K562 (cell line): ENCODE results near the gene NF2. TPM values are rescaled to one million over a fixed set of nuclear protein-coding genes. Genes with fewer than 3 reads are reported as not detected.
A peak's percentile ranks its signal among the peaks of the same experiment; 100 is the strongest.

Source experiments
- ATAC-seq: fragments of 200-7000 bp; cut with Tn5 transposase; 3 replicates; pipeline ENCODE4 v1.9.1; 2020; ENCODE audit warnings: moderate library complexity
- BruUV-seq: library from RNA; stranded (reverse); fragments of 400-500 nt; replicated peaks from 2 replicates; lab custom pipeline; 2021; lab: Mats Ljungman, UMichigan
- CTCF ChIA-PET: fragments of 300-600 bp; formaldehyde crosslinking; extraction: SDS; loops from one replicate; lab custom pipeline; 2021; ENCODE audit warnings: low intra/inter-chr PET ratio; lab: Yijun Ruan, JAX
- POLR2A ChIA-PET: fragments of 300-600, 350-650 bp; sonication (Branson Sonifier 250); formaldehyde crosslinking; extraction: SDS; loops from one replicate; lab custom pipeline; 2021; ENCODE audit warnings: antibody characterized with exemption, inconsistent platforms; lab: Yijun Ruan, JAX
- DNase-seq, 4 experiments: peaks; one replicate each; pipeline versions ENCODE4 v3.0.0 to v3.0.0-alpha.2; 2011 to 2018; ENCODE audit warnings: low spot score in 3 of 4, mixed read lengths in 3 of 4; ENCODE audit errors: extremely low read depth in 1 of 4
- FAIRE-seq: peaks from 2 replicates; lab custom pipeline; 2011; peaks lifted over from hg19 to GRCh38; lab: Jason Lieb, UNC
- H2AFZ ChIP-seq: 2 replicates; pipeline ENCODE4 v1.6.0; 2011; ENCODE audit warnings: low read depth, low read length, control low read depth, inconsistent platforms
- H3K27ac ChIP-seq: fragments of 200-600 bp; 3 replicates; pipeline ENCODE4 v1.8.0; 2011; ENCODE audit warnings: low read depth, mild to moderate bottlenecking, control low read depth, inconsistent platforms, low read length, moderate library complexity, mixed read lengths; ENCODE audit errors: extremely low read depth
- H3K27me3 ChIP-seq, 2 experiments: fragments of 300-600 bp in 1 of 2; 2 replicates in 1 of 2; 3 replicates in 1 of 2; pipeline versions ENCODE4 v1.6.0 to v1.8.0; 2011; ENCODE audit warnings: inconsistent platforms in 2 of 2, low read length in 2 of 2, mild to moderate bottlenecking in 1 of 2, mixed read lengths in 1 of 2, moderate library complexity in 1 of 2; ENCODE audit not compliant: control insufficient read depth in 2 of 2, insufficient read depth in 2 of 2
- H3K36me3 ChIP-seq: fragments of 300-600 bp; 3 replicates; pipeline ENCODE4 v1.8.0; 2011; ENCODE audit warnings: mild to moderate bottlenecking, low read length, inconsistent platforms; ENCODE audit not compliant: control insufficient read depth, insufficient read depth
- H3K4me1 ChIP-seq, 2 experiments: fragments of 200-600 bp in 1 of 2; replicated peaks in 1 of 2; 2 replicates in 1 of 2; 3 replicates in 1 of 2; pipeline versions ENCODE4 v1.5.1 to v1.8.0; 2011; ENCODE audit warnings: inconsistent platforms in 2 of 2, low read length in 2 of 2, mild to moderate bottlenecking in 1 of 2, mixed read lengths in 1 of 2, moderate library complexity in 1 of 2; ENCODE audit not compliant: control insufficient read depth in 2 of 2, insufficient read depth in 2 of 2
- H3K4me2 ChIP-seq: 2 replicates; pipeline ENCODE4 v1.6.1; 2011; ENCODE audit warnings: low read length, control low read depth, inconsistent platforms, mixed read lengths; ENCODE audit not compliant: insufficient read depth
- H3K4me3 ChIP-seq: fragments of 200-600 bp; sonication (generic), shearing (Covaris generic); 2 replicates; pipeline ENCODE4 v1.5.1; 2016; ENCODE audit warnings: control low read depth, inconsistent platforms
- H3K79me2 ChIP-seq: fragments of 200-600 bp; 3 replicates; pipeline ENCODE4 v1.8.0; 2011; ENCODE audit warnings: low read length, inconsistent platforms; ENCODE audit not compliant: control insufficient read depth, insufficient read depth
- H3K9ac ChIP-seq, 2 experiments: 2 replicates each; pipeline versions ENCODE4 v1.6.0 to v1.6.1; 2011; ENCODE audit warnings: low read depth in 2 of 2, low read length in 2 of 2, control low read depth in 1 of 2, inconsistent platforms in 1 of 2, mild to moderate bottlenecking in 1 of 2, mixed read lengths in 1 of 2; ENCODE audit not compliant: insufficient read depth in 1 of 2
- H3K9me1 ChIP-seq: one replicate; pipeline ENCODE4 v1.6.0; 2011; ENCODE audit warnings: inconsistent platforms, mild to moderate bottlenecking, low read length, moderate library complexity; ENCODE audit not compliant: control insufficient read depth, insufficient read depth
- H3K9me3 ChIP-seq: replicated peaks from 2 replicates; pipeline ENCODE4 v1.5.1; 2011; ENCODE audit warnings: low read depth, low read length, inconsistent platforms; ENCODE audit not compliant: control insufficient read depth, insufficient read depth
- H4K20me1 ChIP-seq: replicated peaks from 2 replicates; pipeline ENCODE4 v1.6.1; 2011; ENCODE audit warnings: low read length, inconsistent platforms, mixed read lengths; ENCODE audit not compliant: control insufficient read depth, insufficient read depth
- HDAC6 ChIP-seq: IDR thresholded peaks from 2 replicates; pipeline ENCODE4 v1.6.1; 2012; ENCODE audit warnings: low read depth, mild to moderate bottlenecking, control low read depth, inconsistent platforms, low read length, moderate library complexity
- POLR3A ChIP-seq: IDR thresholded peaks from 2 replicates; pipeline ENCODE4 v1.6.1; 2011; ENCODE audit warnings: borderline replicate concordance, mild to moderate bottlenecking, moderate library complexity; ENCODE audit not compliant: insufficient read length, insufficient read depth; ENCODE audit errors: extremely low read depth
- SIN3A ChIP-seq, 2 experiments: fragments of 150-350 bp in 1 of 2; IDR thresholded peaks; 2 replicates each; pipeline ENCODE4 v1.6.1; 2011 to 2016; ENCODE audit warnings: borderline replicate concordance in 2 of 2, low read depth in 2 of 2, low read length in 2 of 2, mild to moderate bottlenecking in 2 of 2, moderate library complexity in 2 of 2; ENCODE audit not compliant: control insufficient read depth in 1 of 2
- ZFX ChIP-seq: sonication (generic); formaldehyde crosslinking; IDR thresholded peaks from 2 replicates; pipeline ENCODE4 v1.8.0; 2022; ENCODE audit warnings: mild to moderate bottlenecking, missing genetic modification reagents, moderate library complexity
- ZNF133 ChIP-seq: fragments of 250-450 bp; sonication (Bioruptor Pico); IDR thresholded peaks from 2 replicates; pipeline ENCODE4 v1.4.0; 2020; ENCODE audit warnings: mild to moderate bottlenecking
- WGBS: fragments of 100-300 bp; shearing (Covaris generic); methylation state at CpG from one replicate; pipeline ENCODE4 v1.1.6; 2016; ENCODE audit warnings: low coverage, mixed read lengths; ENCODE audit not compliant: insufficient coverage; ENCODE audit errors: missing lambda C conversion rate; 5-methylcytosine and 5-hydroxymethylcytosine counted together
- in situ Hi-C: fragments of 300-500 bp; cut with MboI; formaldehyde crosslinking; loops from 4 replicates; pipeline ENCODE4 v1.15.0; 2018; ENCODE audit warnings: inconsistent platforms, mixed read lengths
- intact Hi-C: fragments of 100-400 bp; cut with micrococcal nuclease; formaldehyde crosslinking; loops from 2 replicates; pipeline ENCODE4 v1.14.2; 2022
- polyA plus RNA-seq, 8 experiments: library from polyadenylated mRNA; depleted of rRNA in 4 of 8; stranded (reverse) in 5 of 8; unstranded in 3 of 8; fragments of >200 nt; fragmentation: Nextera tagmentation in 2 of 8; fragmentation: Illumina TruSeq in 1 of 8; extraction: Ambion mirVana in 2 of 8; extraction: Trizol in 1 of 8; gene quantifications; 2 replicates each; pipeline versions ENCODE4 v1.2.1 to v1.2.3, GENCODE V29; 2011 to 2014; ENCODE audit warnings: inconsistent platforms in 1 of 8, missing spikeins in 1 of 8
- total RNA-seq, 7 experiments: library from RNA; depleted of rRNA in 6 of 7; stranded (reverse); fragments of >200 nt in 6 of 7; fragmentation: Illumina TruSeq in 2 of 7; extraction: Trizol in 2 of 7; gene quantifications; 2 replicates each; pipeline versions ENCODE4 v1.2.1 to v1.2.3, GENCODE V29; 2011 to 2021; ENCODE audit warnings: low replicate concordance in 1 of 7
- TF ChIP-seq, protein P1 (sequence below): sonication (generic); formaldehyde crosslinking; IDR thresholded peaks from 2 replicates; pipeline ENCODE4 v1.8.0; 2022; ENCODE audit warnings: missing genetic modification reagents, mild to moderate bottlenecking, moderate library complexity, borderline replicate concordance
- TF ChIP-seq, protein P2 (sequence below): sonication (generic); formaldehyde crosslinking; IDR thresholded peaks from 2 replicates; pipeline ENCODE4 v1.8.0; 2023; ENCODE audit warnings: missing genetic modification reagents, mild to moderate bottlenecking, borderline replicate concordance

The NF2 gene
- total and polyA plus RNA-seq, 9 of the 15 experiments (the other 6 are each of a cell fraction or from before 2014, with no cell fraction given) = 2.2 to 32.5 (median 15.2) TPM

DNA sequence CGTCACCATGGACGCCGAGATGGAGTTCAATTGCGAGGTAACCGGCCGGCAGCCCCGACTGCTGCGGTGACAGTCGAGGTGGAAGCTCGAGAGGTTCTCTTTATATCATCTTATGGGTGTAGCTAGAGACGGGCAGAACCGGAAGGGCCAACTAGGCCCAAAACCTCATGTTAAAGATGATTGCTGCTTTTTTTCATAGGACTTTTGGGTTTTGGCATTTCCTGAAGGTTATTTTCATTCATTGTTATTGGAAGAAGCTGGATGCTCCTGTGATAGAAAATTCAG, 585 bp downstream of the NF2 start:
- FAIRE-seq = peak; percentile 75
- H3K9me3 ChIP-seq = no peaks in the 10 kb centered on the region
- no peaks in the 10 kb centered on the region for H3K27me3 ChIP-seq
- H4K20me1 ChIP-seq = no peaks in the 10 kb centered on the region
- H3K9me1 ChIP-seq = no peaks in the 10 kb centered on the region
- 0% methylated on average over 7 of the region's 12 CpGs for WGBS
- in situ Hi-C loops = no loop called here
- peak overlapping the region; percentile 84 for H3K27ac ChIP-seq
- POLR2A ChIA-PET = interaction anchor here (0.6 to 1.9 kb wide), 3 partner anchors 11 to 277 kb away, joined by 3 to 7 read pairs (median 4); no protein-coding TSS in a partner anchor
- peaks cover 49% of the 10 kb centered on the region for H3K79me2 ChIP-seq
- BruUV-seq = no TSS peak
- no peak for DNase-seq
- ATAC-seq = no peak
- H3K36me3 ChIP-seq = peaks cover 23% of the 10 kb centered on the region; the same call in 1 of the 3 replicates
- peak overlapping the region; percentile 74 for H2AFZ ChIP-seq
- H3K4me3 ChIP-seq = peak overlapping the region; percentile 86
- peaks cover 5 to 15% of the 10 kb centered on the region in 2 experiments; a peak in 2 of 5 replicates for H3K4me1 ChIP-seq
- no peak for TF ChIP-seq ZNF133 (CRISPR knock-in tag)
- TF ChIP-seq, protein P1, sequence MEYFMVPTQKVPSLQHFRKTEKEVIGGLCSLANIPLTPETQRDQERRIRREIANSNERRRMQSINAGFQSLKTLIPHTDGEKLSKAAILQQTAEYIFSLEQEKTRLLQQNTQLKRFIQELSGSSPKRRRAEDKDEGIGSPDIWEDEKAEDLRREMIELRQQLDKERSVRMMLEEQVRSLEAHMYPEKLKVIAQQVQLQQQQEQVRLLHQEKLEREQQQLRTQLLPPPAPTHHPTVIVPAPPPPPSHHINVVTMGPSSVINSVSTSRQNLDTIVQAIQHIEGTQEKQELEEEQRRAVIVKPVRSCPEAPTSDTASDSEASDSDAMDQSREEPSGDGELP (CRISPR knock-in tag) = no peak
- no peak for TF ChIP-seq POLR3A
- TF ChIP-seq, protein P2, sequence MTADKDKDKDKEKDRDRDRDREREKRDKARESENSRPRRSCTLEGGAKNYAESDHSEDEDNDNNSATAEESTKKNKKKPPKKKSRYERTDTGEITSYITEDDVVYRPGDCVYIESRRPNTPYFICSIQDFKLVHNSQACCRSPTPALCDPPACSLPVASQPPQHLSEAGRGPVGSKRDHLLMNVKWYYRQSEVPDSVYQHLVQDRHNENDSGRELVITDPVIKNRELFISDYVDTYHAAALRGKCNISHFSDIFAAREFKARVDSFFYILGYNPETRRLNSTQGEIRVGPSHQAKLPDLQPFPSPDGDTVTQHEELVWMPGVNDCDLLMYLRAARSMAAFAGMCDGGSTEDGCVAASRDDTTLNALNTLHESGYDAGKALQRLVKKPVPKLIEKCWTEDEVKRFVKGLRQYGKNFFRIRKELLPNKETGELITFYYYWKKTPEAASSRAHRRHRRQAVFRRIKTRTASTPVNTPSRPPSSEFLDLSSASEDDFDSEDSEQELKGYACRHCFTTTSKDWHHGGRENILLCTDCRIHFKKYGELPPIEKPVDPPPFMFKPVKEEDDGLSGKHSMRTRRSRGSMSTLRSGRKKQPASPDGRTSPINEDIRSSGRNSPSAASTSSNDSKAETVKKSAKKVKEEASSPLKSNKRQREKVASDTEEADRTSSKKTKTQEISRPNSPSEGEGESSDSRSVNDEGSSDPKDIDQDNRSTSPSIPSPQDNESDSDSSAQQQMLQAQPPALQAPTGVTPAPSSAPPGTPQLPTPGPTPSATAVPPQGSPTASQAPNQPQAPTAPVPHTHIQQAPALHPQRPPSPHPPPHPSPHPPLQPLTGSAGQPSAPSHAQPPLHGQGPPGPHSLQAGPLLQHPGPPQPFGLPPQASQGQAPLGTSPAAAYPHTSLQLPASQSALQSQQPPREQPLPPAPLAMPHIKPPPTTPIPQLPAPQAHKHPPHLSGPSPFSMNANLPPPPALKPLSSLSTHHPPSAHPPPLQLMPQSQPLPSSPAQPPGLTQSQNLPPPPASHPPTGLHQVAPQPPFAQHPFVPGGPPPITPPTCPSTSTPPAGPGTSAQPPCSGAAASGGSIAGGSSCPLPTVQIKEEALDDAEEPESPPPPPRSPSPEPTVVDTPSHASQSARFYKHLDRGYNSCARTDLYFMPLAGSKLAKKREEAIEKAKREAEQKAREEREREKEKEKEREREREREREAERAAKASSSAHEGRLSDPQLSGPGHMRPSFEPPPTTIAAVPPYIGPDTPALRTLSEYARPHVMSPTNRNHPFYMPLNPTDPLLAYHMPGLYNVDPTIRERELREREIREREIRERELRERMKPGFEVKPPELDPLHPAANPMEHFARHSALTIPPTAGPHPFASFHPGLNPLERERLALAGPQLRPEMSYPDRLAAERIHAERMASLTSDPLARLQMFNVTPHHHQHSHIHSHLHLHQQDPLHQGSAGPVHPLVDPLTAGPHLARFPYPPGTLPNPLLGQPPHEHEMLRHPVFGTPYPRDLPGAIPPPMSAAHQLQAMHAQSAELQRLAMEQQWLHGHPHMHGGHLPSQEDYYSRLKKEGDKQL = 0 out of 2 replicates have a peak, but pooled peaks have one; percentile 3
- peak; percentile 52 for TF ChIP-seq ZFX (CRISPR knock-in tag)
- TF ChIP-seq SIN3A (IDR thresholded peaks at IDR 0.05; ENCODE audit: borderline replicate concordance in 2 of 2, control insufficient read depth in 1 of 2, low read depth in 2 of 2, low read length in 2 of 2) = peak in 1 of 2 experiments; percentile 45; a peak in 1 of 4 replicates
- no peak for TF ChIP-seq HDAC6
- TF ChIP-seq, all 486 proteins: peak for 3
- CTCF ChIA-PET = no interaction called here
- intact Hi-C loops = no loop called here
- peak overlapping the region; percentile 82 for H3K4me2 ChIP-seq
- peak overlapping the region; percentile 83 to 98 for H3K9ac ChIP-seq
